H1 (cell line): Measurements from ENCODE around the gene CHST11. TPM values are rescaled to one million over a fixed set of nuclear protein-coding genes. Genes with fewer than 3 reads are reported as not detected.

ENCODE experiments used
- CTCF ChIA-PET: fragments of 300-600 bp; sonication (Branson Sonifier 250); formaldehyde crosslinking; loops from one replicate; lab custom pipeline; 2021; ENCODE audit not compliant: partially characterized antibody; lab: Charles Lee
- POLR2A ChIA-PET: fragments of 300-600 bp; sonication (Branson Sonifier 250); formaldehyde crosslinking; loops from one replicate; lab custom pipeline; 2021; ENCODE audit warnings: inconsistent platforms; ENCODE audit not compliant: partially characterized antibody; lab: Charles Lee
- DNase-seq, 2 experiments: peaks; one replicate each; pipeline versions ENCODE4 v3.0.0 to v3.0.0-alpha.2; 2010 to 2022; ENCODE audit warnings: low spot score in 2 of 2, low read depth in 1 of 2, mixed read lengths in 1 of 2
- FAIRE-seq: peaks from 2 replicates; lab custom pipeline; 2011; peaks lifted over from hg19 to GRCh38; lab: Jason Lieb, UNC
- H2AFZ ChIP-seq: 2 replicates; pipeline ENCODE4 v1.8.1; 2012; ENCODE audit warnings: low read length, inconsistent platforms
- H2AK5ac ChIP-seq: 2 replicates; pipeline ENCODE4 v1.6.1; 2013; ENCODE audit warnings: low read depth, low read length
- H2BK120ac ChIP-seq: replicated peaks from 2 replicates; pipeline ENCODE3; 2013; ENCODE audit warnings: low read depth, low read length, inconsistent platforms
- H2BK12ac ChIP-seq: 2 replicates; pipeline ENCODE4 v1.6.1; 2013; ENCODE audit warnings: low read depth, low read length
- H2BK15ac ChIP-seq: 2 replicates; pipeline ENCODE4 v1.6.1; 2013; ENCODE audit warnings: low read length
- H2BK20ac ChIP-seq: 2 replicates; pipeline ENCODE4 v1.6.1; 2013; ENCODE audit warnings: low read length
- H2BK5ac ChIP-seq: 2 replicates; pipeline ENCODE4 v1.6.1; 2013; ENCODE audit warnings: low read depth, low read length
- H3K14ac ChIP-seq: 2 replicates; pipeline ENCODE4 v1.6.1; 2013; ENCODE audit warnings: inconsistent platforms; ENCODE audit not compliant: insufficient read length
- H3K18ac ChIP-seq: 2 replicates; pipeline ENCODE4 v1.6.1; 2013; ENCODE audit warnings: low read length; ENCODE audit errors: extremely low read depth
- H3K23ac ChIP-seq: 2 replicates; pipeline ENCODE4 v1.6.1; 2013; ENCODE audit warnings: inconsistent platforms; ENCODE audit not compliant: insufficient read length
- H3K23me2 ChIP-seq: 2 replicates; pipeline ENCODE4 v1.6.1; 2013; ENCODE audit warnings: low read depth, low read length
- H3K27ac ChIP-seq: 2 replicates; pipeline ENCODE4 v1.6.1; 2011; ENCODE audit warnings: low read depth, low read length, inconsistent platforms
- H3K27me3 ChIP-seq, 4 experiments: replicated peaks in 1 of 4; 1 replicate in 1 of 4; 2 replicates in 3 of 4; pipeline versions ENCODE4 v1.6.1 to v1.8.1; 2011 to 2013; ENCODE audit warnings: low read length in 3 of 4, mild to moderate bottlenecking in 3 of 4, inconsistent platforms in 2 of 4, mixed read lengths in 2 of 4, moderate library complexity in 1 of 4; ENCODE audit not compliant: control insufficient read depth in 3 of 4, insufficient read depth in 3 of 4; ENCODE audit errors: extremely low read depth in 1 of 4
- H3K36me3 ChIP-seq, 4 experiments: 2 replicates each; pipeline versions ENCODE4 v1.6.1 to v1.8.1; 2011 to 2013; ENCODE audit warnings: mild to moderate bottlenecking in 4 of 4, low read length in 3 of 4, moderate library complexity in 2 of 4, control low read depth in 1 of 4, inconsistent platforms in 1 of 4; ENCODE audit not compliant: insufficient read depth in 4 of 4, control insufficient read depth in 2 of 4
- H3K4ac ChIP-seq: replicated peaks from 2 replicates; pipeline ENCODE3; 2013; ENCODE audit warnings: low read length, low read depth, mixed read lengths, inconsistent platforms; ENCODE audit not compliant: insufficient read length
- H3K4me1 ChIP-seq, 4 experiments: replicated peaks in 1 of 4; 1 replicate in 1 of 4; 2 replicates in 3 of 4; pipeline versions ENCODE4 v1.6.1 to v1.8.1; 2011 to 2013; ENCODE audit warnings: low read length in 3 of 4, inconsistent platforms in 2 of 4, mixed read lengths in 1 of 4; ENCODE audit not compliant: insufficient read depth in 4 of 4, control insufficient read depth in 3 of 4
- H3K4me2 ChIP-seq, 2 experiments: 2 replicates each; pipeline versions ENCODE4 v1.6.1 to v1.8.1; 2011 to 2013; ENCODE audit warnings: low read depth in 2 of 2, low read length in 2 of 2, control low read depth in 1 of 2, inconsistent platforms in 1 of 2, mild to moderate bottlenecking in 1 of 2; ENCODE audit not compliant: insufficient read depth in 1 of 2
- H3K4me3 ChIP-seq, 4 experiments: fragments of 200-600, 300-600 bp in 1 of 4; sonication (generic), shearing (Covaris generic), sonication (Bioruptor Twin) in 1 of 4; 2 replicates each; pipeline versions ENCODE4 v1.5.1 to v1.8.1; 2011 to 2016; ENCODE audit warnings: low read length in 4 of 4, low read depth in 3 of 4, control low read depth in 2 of 4, inconsistent platforms in 2 of 4, mild to moderate bottlenecking in 2 of 4, mixed read lengths in 1 of 4, moderate library complexity in 1 of 4; ENCODE audit not compliant: insufficient read depth in 2 of 4; ENCODE audit errors: extremely low read depth in 1 of 4
- H3K56ac ChIP-seq: replicated peaks from 2 replicates; pipeline ENCODE3; 2013; ENCODE audit warnings: low read depth, mild to moderate bottlenecking, mixed read lengths, low read length, inconsistent platforms; ENCODE audit not compliant: insufficient read length
- H3K79me1 ChIP-seq: 2 replicates; pipeline ENCODE4 v1.6.1; 2013; ENCODE audit warnings: low read depth, low read length, control low read depth
- H3K79me2 ChIP-seq, 2 experiments: 2 replicates each; pipeline versions ENCODE4 v1.6.1 to v1.8.1; 2012 to 2013; ENCODE audit warnings: low read length in 2 of 2, mild to moderate bottlenecking in 2 of 2, inconsistent platforms in 1 of 2; ENCODE audit not compliant: insufficient read depth in 2 of 2, control insufficient read depth in 1 of 2
- H3K9ac ChIP-seq, 4 experiments: replicated peaks in 1 of 4; 1 replicate in 1 of 4; 2 replicates in 3 of 4; pipeline versions ENCODE4 v1.6.1 to v1.8.1; 2011 to 2013; ENCODE audit warnings: low read depth in 3 of 4, low read length in 3 of 4, control low read depth in 2 of 4, mild to moderate bottlenecking in 2 of 4, moderate library complexity in 2 of 4, inconsistent platforms in 1 of 4; ENCODE audit errors: extremely low read depth in 1 of 4
- H3K9me3 ChIP-seq, 2 experiments: 2 replicates each; pipeline versions ENCODE4 v1.6.1 to v1.8.1; 2012 to 2013; ENCODE audit warnings: mild to moderate bottlenecking in 2 of 2, moderate library complexity in 2 of 2, control low read depth in 1 of 2, inconsistent platforms in 1 of 2, low read depth in 1 of 2, low read length in 1 of 2, mixed read lengths in 1 of 2; ENCODE audit not compliant: insufficient read depth in 2 of 2
- H4K20me1 ChIP-seq, 2 experiments: replicated peaks in 1 of 2; 2 replicates each; pipeline versions ENCODE3 to v1.8.1; 2011 to 2013; ENCODE audit warnings: inconsistent platforms in 2 of 2, low read length in 2 of 2, mild to moderate bottlenecking in 1 of 2; ENCODE audit not compliant: insufficient read depth in 2 of 2, control insufficient read depth in 1 of 2
- H4K5ac ChIP-seq: 2 replicates; pipeline ENCODE4 v1.6.1; 2013; ENCODE audit warnings: low read length, low read depth, mixed read lengths, inconsistent platforms; ENCODE audit not compliant: insufficient read length
- H4K8ac ChIP-seq: 2 replicates; pipeline ENCODE4 v1.8.0; 2013; ENCODE audit warnings: mild to moderate bottlenecking, moderate library complexity, low read length, inconsistent platforms; ENCODE audit not compliant: insufficient read depth; ENCODE audit errors: extremely low read depth
- H4K91ac ChIP-seq: replicated peaks from 2 replicates; pipeline ENCODE3; 2013; ENCODE audit warnings: low read length, mixed read lengths, inconsistent platforms; ENCODE audit not compliant: insufficient read length
- CHD1 ChIP-seq: IDR thresholded peaks from 2 replicates; pipeline ENCODE4 v1.6.1; 2012; ENCODE audit warnings: low read depth, low read length, improper control_type of control experiment
- CREB1 ChIP-seq: IDR thresholded peaks from 2 replicates; pipeline ENCODE4 v1.6.1; 2012; ENCODE audit warnings: inconsistent platforms
- JUN ChIP-seq: IDR thresholded peaks from 2 replicates; pipeline ENCODE4 v1.6.1; 2011; ENCODE audit warnings: low read depth, mild to moderate bottlenecking, improper control_type of control experiment, low read length
- SIN3A ChIP-seq, 2 experiments: IDR thresholded peaks in 1 of 2; conservative IDR thresholded peaks in 1 of 2; 2 replicates each; pipeline ENCODE4 v1.6.1; 2011 to 2012; ENCODE audit warnings: low read length in 2 of 2, improper control_type of control experiment in 1 of 2, low read depth in 1 of 2, mild to moderate bottlenecking in 1 of 2
- TAF1 ChIP-seq: IDR thresholded peaks from 2 replicates; pipeline ENCODE4 v1.6.1; 2011; ENCODE audit warnings: mild to moderate bottlenecking, low read depth, low read length
- TBP ChIP-seq: IDR thresholded peaks from 2 replicates; pipeline ENCODE4 v1.6.1; 2011; ENCODE audit warnings: low read depth, low read length, improper control_type of control experiment
- WGBS, 2 experiments: shearing (Covaris generic) in 1 of 2; methylation state at CpG; one replicate each; pipeline versions ENCODE4 v1.1.6 to v1.1.7; 2013 to 2015; ENCODE audit warnings: low lambda C conversion rate in 2 of 2, mixed read lengths in 2 of 2, inconsistent platforms in 1 of 2, low coverage in 1 of 2, missing lambda C conversion rate in 1 of 2; ENCODE audit not compliant: insufficient replicate concordance in 2 of 2, insufficient coverage in 1 of 2, insufficient read length in 1 of 2; ENCODE audit errors: extremely low coverage in 1 of 2, missing lambda C conversion rate in 1 of 2; 5-methylcytosine and 5-hydroxymethylcytosine counted together
- polyA plus RNA-seq, 7 experiments: library from polyadenylated mRNA; depleted of rRNA in 3 of 7; stranded (reverse) in 5 of 7; unstranded in 2 of 7; fragments of >200 nt in 5 of 7; fragments of 200-250 nt in 2 of 7; gene quantifications; 1 replicate in 5 of 7; 2 replicates in 1 of 7; 4 replicates in 1 of 7; pipeline versions ENCODE4 v1.2.1 to v1.2.3, GENCODE V29; 2011 to 2013; ENCODE audit warnings: missing spikeins in 2 of 7, mixed read lengths in 2 of 7
- total RNA-seq: library from RNA; stranded (reverse); fragmentation: NEBNext Ultra II Directional; extraction: Animal tissue kit (Norgen Biotek cat#: 25700); gene quantifications from 2 replicates; pipeline ENCODE4 v1.2.1, GENCODE V29; 2021

CHST11 gene
- total and polyA plus RNA-seq, 2 of the 8 experiments (the other 6 are each of a cell fraction or from before 2014, with no cell fraction given): 14.4 to 20.8 TPM

- no peak for DNase-seq
- Histone ChIP-seq H2BK120ac (no peak overlapping the region), H2BK15ac (no peak overlapping the region), H2BK5ac (no peak overlapping the region), H3K4ac (no peak overlapping the region), H3K4me2 (no peak overlapping the region), H4K8ac (no peak overlapping the region), H4K5ac (no peak overlapping the region), H2BK20ac (no peak overlapping the region)
- TF ChIP-seq TBP: no peak
- no peak for TF ChIP-seq CHD1
- TF ChIP-seq TAF1: no peak
- TF ChIP-seq SIN3A (conservative IDR thresholded peaks at IDR 0.05 in 1 of 2, IDR thresholded peaks at IDR 0.05 in 1 of 2; ENCODE audit: low read depth in 1 of 2, low read length in 2 of 2): no peak
- no peak for TF ChIP-seq JUN
- no peak for TF ChIP-seq CREB1
- TF ChIP-seq, all 59 proteins: peak for 0
- no peak overlapping the region for H4K91ac ChIP-seq
- no peak overlapping the region for H3K14ac ChIP-seq
- no peaks in the 10 kb centered on the region for H3K27me3 ChIP-seq
- no peak overlapping the region for H2AFZ ChIP-seq
- no peak overlapping the region for H3K18ac ChIP-seq
- H3K4me1 ChIP-seq: no peaks in the 10 kb centered on the region
- peaks cover 5% of the 10 kb centered on the region for H3K79me1 ChIP-seq
- no peak for FAIRE-seq
- no peak overlapping the region for H2BK12ac ChIP-seq
- CTCF ChIA-PET: no interaction called here
- POLR2A ChIA-PET: interaction anchor here (1.9 kb wide), 1 partner anchor 8 kb away, joined by 4 read pairs; no protein-coding TSS in a partner anchor
- 92% methylated on average over 2 of the region's 2 CpGs; no CpG with 5 or more reads in 1 of the 2 experiments for WGBS, 2 experiments
- H3K23me2 ChIP-seq: no peaks in the 10 kb centered on the region
- H3K27ac ChIP-seq: no peak overlapping the region
- no peak overlapping the region for H2AK5ac ChIP-seq
- H3K4me3 ChIP-seq: no peak overlapping the region
- H3K23ac ChIP-seq: no peak overlapping the region
- peaks cover 0 to 18% of the 10 kb centered on the region in 2 experiments; a peak in 2 of 4 replicates for H3K79me2 ChIP-seq
- no peak overlapping the region for H3K9ac ChIP-seq
- no peaks in the 10 kb centered on the region for H3K36me3 ChIP-seq
- H3K56ac ChIP-seq: no peak overlapping the region
- H3K9me3 ChIP-seq: no peaks in the 10 kb centered on the region
- H4K20me1 ChIP-seq: peaks cover 3 to 8% of the 10 kb centered on the region in 2 experiments
Observed at GRCh38 chr12:104466709-104467345, 10.1 kb downstream of the CHST11 start.
